NCI-H748 (cell line): ENCODE data around the gene TMEM42.
"Not testable (repeated sequence)": the region's sequence is repeated elsewhere in the genome, so short reads cannot be mapped to it uniquely, and the experiment has no call there.

Source experiments
- DNase-seq: peaks from one replicate; lab custom pipeline; 2025; ENCODE audit not compliant: unreplicated experiment; lab: John Stamatoyannopoulos, UW

Gene TMEM42

GRCh38 chr3:44861412-44862225, at the start of gene TMEM42:
TMEM42 (plus strand) TSS chr3:44861912; CDS start chr3:44861925, 13 bp downstream.
- peak; percentile 88 for DNase-seq

- no peak for DNase-seq
These were observed 47.0 kb upstream of the TMEM42 start for GRCh38 chr3:44814751-44815150.

GRCh38 chr3:44816334-44816733, 45.4 kb upstream of the TMEM42 start:
- DNase-seq, result not testable (repeated sequence)

- not testable (repeated sequence) for DNase-seq
These were observed 40.5 kb upstream of the TMEM42 start for GRCh38 chr3:44821206-44821605.

- no peak for DNase-seq
These were observed 36.3 kb upstream of the TMEM42 start for GRCh38 chr3:44825264-44825925.

GRCh38 chr3:44827196-44827595, 34.5 kb upstream of the TMEM42 start:
- DNase-seq, result no peak

- DNase-seq, result no peak
These were observed 30.5 kb upstream of the TMEM42 start for GRCh38 chr3:44831232-44831631.

GRCh38 chr3:44832032-44832431, 29.7 kb upstream of the TMEM42 start:
- no peak for DNase-seq

GRCh38 chr3:44832965-44833364, 28.7 kb upstream of the TMEM42 start:
- DNase-seq, result no peak

GRCh38 chr3:44833394-44833793, 28.3 kb upstream of the TMEM42 start:
- no peak for DNase-seq

- DNase-seq, result no peak
These were observed 26.0 kb upstream of the TMEM42 start for GRCh38 chr3:44835684-44836083.

- no peak for DNase-seq
These were observed 19.3 kb upstream of the TMEM42 start for GRCh38 chr3:44842376-44842775.

GRCh38 chr3:44845528-44846520, 15.9 kb upstream of the TMEM42 start:
- no peak for DNase-seq

- DNase-seq, result no peak
These were observed 13.1 kb upstream of the TMEM42 start for GRCh38 chr3:44848634-44849033.

- DNase-seq, result not testable (repeated sequence)
These were observed 5.0 kb upstream of the TMEM42 start for GRCh38 chr3:44856663-44857062.

- no peak for DNase-seq
These were observed 1.6 kb upstream of the TMEM42 start for GRCh38 chr3:44860117-44860516.

GRCh38 chr3:44862226-44862637, 520 bp downstream of the TMEM42 start:
- peak; percentile 27 for DNase-seq

GRCh38 chr3:44865272-44866035, 3.7 kb downstream of the TMEM42 start:
- DNase-seq, result peak; percentile 75

- DNase-seq, result no peak
These were observed 5.9 kb downstream of the TMEM42 start for GRCh38 chr3:44867421-44868111.
